GM21825 (cell line): ENCODE data around the gene RAPGEF1.

Experiments used
- ATAC-seq: cut with Tn5 transposase; IDR thresholded peaks from one replicate; pipeline ENCODE4 v1.9.1; 2021; ENCODE audit warnings: mild to moderate bottlenecking, moderate library complexity; ENCODE audit not compliant: unreplicated experiment

RAPGEF1 gene

GRCh38 chr9:131732061-131732526, 7.8 kb downstream of the RAPGEF1 start:
- no peak for ATAC-seq

GRCh38 chr9:131731644-131732043, 8.2 kb downstream of the RAPGEF1 start:
- no peak for ATAC-seq

GRCh38 chr9:131731237-131731636, 8.6 kb downstream of the RAPGEF1 start:
- ATAC-seq: no peak

GRCh38 chr9:131728961-131729360, 10.9 kb downstream of the RAPGEF1 start:
- ATAC-seq: peak; percentile 22

- no peak for ATAC-seq
Measured at GRCh38 chr9:131728546-131728910, 11.3 kb downstream of the RAPGEF1 start.

GRCh38 chr9:131727795-131728545, 11.9 kb downstream of the RAPGEF1 start:
- no peak for ATAC-seq

GRCh38 chr9:131727184-131727759, 12.6 kb downstream of the RAPGEF1 start:
- no peak for ATAC-seq

- ATAC-seq: no peak
Measured at GRCh38 chr9:131724683-131725082, 15.2 kb downstream of the RAPGEF1 start.

- no peak for ATAC-seq
Measured at GRCh38 chr9:131723632-131724031, 16.2 kb downstream of the RAPGEF1 start.

- no peak for ATAC-seq
Measured at GRCh38 chr9:131722255-131722654, 17.6 kb downstream of the RAPGEF1 start.

GRCh38 chr9:131721076-131721475, 18.8 kb downstream of the RAPGEF1 start:
- no peak for ATAC-seq

GRCh38 chr9:131720330-131720729, 19.5 kb downstream of the RAPGEF1 start:
- ATAC-seq: no peak

- no peak for ATAC-seq
Measured at GRCh38 chr9:131719262-131719908, 20.5 kb downstream of the RAPGEF1 start.

- ATAC-seq: no peak
Measured at GRCh38 chr9:131717719-131718460, 22.0 kb downstream of the RAPGEF1 start.

GRCh38 chr9:131715906-131716305, 24.0 kb downstream of the RAPGEF1 start:
- no peak for ATAC-seq

- ATAC-seq: no peak
Measured at GRCh38 chr9:131714821-131715220, 25.1 kb downstream of the RAPGEF1 start.

GRCh38 chr9:131714161-131714646, 25.7 kb downstream of the RAPGEF1 start:
- ATAC-seq: no peak

GRCh38 chr9:131713016-131713415, 26.9 kb downstream of the RAPGEF1 start:
- no peak for ATAC-seq

- ATAC-seq: no peak
Measured at GRCh38 chr9:131712151-131712716, 27.6 kb downstream of the RAPGEF1 start.

GRCh38 chr9:131709771-131710431, 30.0 kb downstream of the RAPGEF1 start:
- ATAC-seq: peak; percentile 50
